Measurements from ENCODE around the gene FBH1. TPM values are rescaled to one million over a fixed set of nuclear protein-coding genes. Genes with fewer than 3 reads are reported as not detected.

The FBH1 gene
- total RNA-seq, 1 experiment from 2014 or later, result 50.5 TPM

- no peaks in the 10 kb centered on the region for H3K9me3 ChIP-seq (ENCODE audit: control insufficient read depth, insufficient read depth, low read depth, low read length)
- no peaks in the 10 kb centered on the region for H3K36me3 ChIP-seq (ENCODE audit: control insufficient read depth, insufficient read depth, low read length)
- H3K4me3 ChIP-seq (ENCODE audit: low read depth in 2 of 2, low read length in 2 of 2), result no peak overlapping the region
- DNase-seq (ENCODE audit: low read depth, low spot score) (no peak), ATAC-seq (no peak)
- CTCF ChIA-PET, result no interaction called here
- no peaks in the 10 kb centered on the region for H3K27me3 ChIP-seq (ENCODE audit: control insufficient read depth, insufficient read depth, low read length)
- no TSS peak for BruUV-seq (replicated peaks)
- TF ChIP-seq REST (IDR thresholded peaks at IDR 0.05; ENCODE audit: insufficient read depth in 1 of 2, low read depth in 2 of 2, low read length in 1 of 2), result no peak
- no peak for TF ChIP-seq POLR2AphosphoS5 (IDR thresholded peaks at IDR 0.05; ENCODE audit: low read depth, low read length)
- no peak for TF ChIP-seq CTCF (IDR thresholded peaks at IDR 0.05)
- no peak for TF ChIP-seq SIN3A (IDR thresholded peaks at IDR 0.05; ENCODE audit: borderline replicate concordance, insufficient read depth, low read depth, low read length)
- no peak for TF ChIP-seq TCF7L2 (IDR thresholded peaks at IDR 0.05; ENCODE audit: low read depth, low read length)
- intact Hi-C loops (cut with micrococcal nuclease; ENCODE audit: unreplicated experiment) (no loop called here), in situ Hi-C loops (cut with HindIII; ENCODE audit: low pct_unique_long_range_greater_than_20kb, low sequenced_read_pairs) (no loop called here)
- H3K4me1 ChIP-seq (ENCODE audit: control insufficient read depth, insufficient read depth, low read length), result no peaks in the 10 kb centered on the region
- no peak overlapping the region for H3K27ac ChIP-seq (ENCODE audit: low read length)
- POLR2A ChIA-PET, result interaction anchor here (0.5 kb wide), 1 partner anchor 579 kb away, joined by 3 read pairs; no protein-coding TSS in a partner anchor
Measured at GRCh38 chr10:5910323-5911100, 20.5 kb downstream of the FBH1 start.

- Histone ChIP-seq H3K27me3 (ENCODE audit: control insufficient read depth, insufficient read depth, low read length) (no peaks in the 10 kb centered on the region), H3K9me3 (ENCODE audit: control insufficient read depth, insufficient read depth, low read depth, low read length) (no peaks in the 10 kb centered on the region), H3K27ac (ENCODE audit: low read length) (no peak overlapping the region), H3K4me1 (ENCODE audit: control insufficient read depth, insufficient read depth, low read length) (no peaks in the 10 kb centered on the region), H3K36me3 (ENCODE audit: control insufficient read depth, insufficient read depth, low read length) (no peaks in the 10 kb centered on the region), H3K4me3 (ENCODE audit: low read depth in 2 of 2, low read length in 2 of 2) (no peak overlapping the region)
- POLR2A ChIA-PET, result no interaction called here
- no peak for TF ChIP-seq REST (IDR thresholded peaks at IDR 0.05; ENCODE audit: insufficient read depth in 1 of 2, low read depth in 2 of 2, low read length in 1 of 2)
- TF ChIP-seq CTCF (IDR thresholded peaks at IDR 0.05), result no peak
- no peak for TF ChIP-seq POLR2AphosphoS5 (IDR thresholded peaks at IDR 0.05; ENCODE audit: low read depth, low read length)
- no peak for TF ChIP-seq TCF7L2 (IDR thresholded peaks at IDR 0.05; ENCODE audit: low read depth, low read length)
- TF ChIP-seq SIN3A (IDR thresholded peaks at IDR 0.05; ENCODE audit: borderline replicate concordance, insufficient read depth, low read depth, low read length), result no peak
- no peak for DNase-seq (ENCODE audit: low read depth, low spot score)
- no peak for ATAC-seq
- CTCF ChIA-PET, result no interaction called here
- in situ Hi-C loops (cut with HindIII; ENCODE audit: low pct_unique_long_range_greater_than_20kb, low sequenced_read_pairs), result no loop called here
- intact Hi-C loops (cut with micrococcal nuclease; ENCODE audit: unreplicated experiment), result no loop called here
- BruUV-seq (replicated peaks), result no TSS peak
Measured at GRCh38 chr10:5911670-5912069, 21.6 kb downstream of the FBH1 start.
